ENCODE results near the gene CACNA1H.

The CACNA1H gene

GRCh38 chr16:1126044-1126443 lies 26.9 kb upstream of the CACNA1H start:
- no peaks in the 10 kb centered on the region for H3K36me3 ChIP-seq (replicated peaks; ENCODE audit: low read depth, low read length)
- H3K9me3 ChIP-seq (ENCODE audit: insufficient read depth, low read length): no peaks in the 10 kb centered on the region
- H3K9ac ChIP-seq (ENCODE audit: low read length): no peak overlapping the region
- no peak overlapping the region for H3K4me3 ChIP-seq (ENCODE audit: low read length)
- H3K27ac ChIP-seq (ENCODE audit: low read length): no peak overlapping the region
- H3K4me2 ChIP-seq (ENCODE audit: low read length): no peak overlapping the region
- no peak for TF ChIP-seq CTCF (IDR thresholded peaks at IDR 0.05; ENCODE audit: low read depth, low read length)
- no peak for TF ChIP-seq EZH2phosphoT487 (IDR thresholded peaks at IDR 0.05; ENCODE audit: low read depth)
- H2AFZ ChIP-seq (ENCODE audit: low read depth, low read length): no peak overlapping the region
- H3K4me1 ChIP-seq (ENCODE audit: low read length): peaks cover 8% of the 10 kb centered on the region
- H3K27me3 ChIP-seq (ENCODE audit: low read depth, low read length): no peaks in the 10 kb centered on the region
- H4K20me1 ChIP-seq (ENCODE audit: insufficient read depth, low read length): no peaks in the 10 kb centered on the region
- no peaks in the 10 kb centered on the region for H3K79me2 ChIP-seq (ENCODE audit: low read length)

GRCh38 chr16:1126586-1126985 lies 26.3 kb upstream of the CACNA1H start:
- Histone ChIP-seq H3K4me3 (ENCODE audit: low read length) (no peak overlapping the region), H3K79me2 (ENCODE audit: low read length) (no peaks in the 10 kb centered on the region), H3K36me3 (replicated peaks; ENCODE audit: low read depth, low read length) (no peaks in the 10 kb centered on the region), H3K27ac (ENCODE audit: low read length) (no peak overlapping the region), H3K9me3 (ENCODE audit: insufficient read depth, low read length) (no peaks in the 10 kb centered on the region), H3K27me3 (ENCODE audit: low read depth, low read length) (no peaks in the 10 kb centered on the region), H4K20me1 (ENCODE audit: insufficient read depth, low read length) (no peaks in the 10 kb centered on the region), H3K4me1 (ENCODE audit: low read length) (peaks cover 8% of the 10 kb centered on the region), H3K4me2 (ENCODE audit: low read length) (no peak overlapping the region), H3K9ac (ENCODE audit: low read length) (no peak overlapping the region), H2AFZ (ENCODE audit: low read depth, low read length) (no peak overlapping the region)
- TF ChIP-seq CTCF (IDR thresholded peaks at IDR 0.05; ENCODE audit: low read depth, low read length): no peak

GRCh38 chr16:1127101-1127500 lies 25.8 kb upstream of the CACNA1H start:
- H3K9me3 ChIP-seq (ENCODE audit: insufficient read depth, low read length): no peaks in the 10 kb centered on the region
- no peak overlapping the region for H3K27ac ChIP-seq (ENCODE audit: low read length)
- no peak overlapping the region for H2AFZ ChIP-seq (ENCODE audit: low read depth, low read length)
- H3K79me2 ChIP-seq (ENCODE audit: low read length): no peaks in the 10 kb centered on the region
- H3K4me1 ChIP-seq (ENCODE audit: low read length): peaks cover 5% of the 10 kb centered on the region
- no peaks in the 10 kb centered on the region for H4K20me1 ChIP-seq (ENCODE audit: insufficient read depth, low read length)
- TF ChIP-seq CTCF (IDR thresholded peaks at IDR 0.05; ENCODE audit: low read depth, low read length): no peak
- TF ChIP-seq EZH2phosphoT487 (IDR thresholded peaks at IDR 0.05; ENCODE audit: low read depth): no peak
- no peaks in the 10 kb centered on the region for H3K27me3 ChIP-seq (ENCODE audit: low read depth, low read length)
- H3K4me2 ChIP-seq (ENCODE audit: low read length): no peak overlapping the region
- no peak overlapping the region for H3K9ac ChIP-seq (ENCODE audit: low read length)
- H3K36me3 ChIP-seq (replicated peaks; ENCODE audit: low read depth, low read length): no peaks in the 10 kb centered on the region
- H3K4me3 ChIP-seq (ENCODE audit: low read length): no peak overlapping the region

- Histone ChIP-seq H3K27ac (ENCODE audit: low read length) (no peak overlapping the region), H2AFZ (ENCODE audit: low read depth, low read length) (no peak overlapping the region), H3K79me2 (ENCODE audit: low read length) (no peaks in the 10 kb centered on the region), H3K9ac (ENCODE audit: low read length) (no peak overlapping the region), H3K27me3 (ENCODE audit: low read depth, low read length) (no peaks in the 10 kb centered on the region), H3K36me3 (replicated peaks; ENCODE audit: low read depth, low read length) (no peaks in the 10 kb centered on the region), H3K9me3 (ENCODE audit: insufficient read depth, low read length) (no peaks in the 10 kb centered on the region), H4K20me1 (ENCODE audit: insufficient read depth, low read length) (no peaks in the 10 kb centered on the region), H3K4me2 (ENCODE audit: low read length) (no peak overlapping the region), H3K4me1 (ENCODE audit: low read length) (no peaks in the 10 kb centered on the region; the same call in 1 of the 2 replicates), H3K4me3 (ENCODE audit: low read length) (no peak overlapping the region)
- TF ChIP-seq EZH2phosphoT487 (IDR thresholded peaks at IDR 0.05; ENCODE audit: low read depth) (no peak), CTCF (IDR thresholded peaks at IDR 0.05; ENCODE audit: low read depth, low read length) (no peak)
These were observed 24.8 kb upstream of the CACNA1H start for GRCh38 chr16:1127971-1128715.

All from OCI-LY3 (cell line).